IMR-90 (cell line): ENCODE results near the gene TESK2. TPM values are rescaled to one million over a fixed set of nuclear protein-coding genes. Genes with fewer than 3 reads are reported as not detected.

Experiments
- ATAC-seq: fragments of 200-7000 bp; cut with Tn5 transposase; 2 replicates; pipeline ENCODE4 v1.9.1; 2020; ENCODE audit warnings: low read depth, mild to moderate bottlenecking, moderate library complexity
- BruUV-seq: library from RNA; stranded (reverse); fragments of 400-500 nt; replicated peaks from 2 replicates; lab custom pipeline; 2021; lab: Mats Ljungman, UMichigan
- CTCF ChIA-PET: fragments of 300-600 bp; formaldehyde crosslinking; extraction: SDS; loops from one replicate; lab custom pipeline; 2021; ENCODE audit warnings: antibody characterized with exemption; lab: Yijun Ruan, JAX
- POLR2A ChIA-PET: fragments of 300-600 bp; sonication (Branson Sonifier 250); formaldehyde crosslinking; loops from one replicate; lab custom pipeline; 2022; ENCODE audit warnings: antibody characterized with exemption; ENCODE audit not compliant: unreplicated experiment; lab: Charles Lee
- DNase-seq: peaks from one replicate; pipeline ENCODE4 v3.0.0; 2013
- H2AFZ ChIP-seq: replicated peaks from 2 replicates; pipeline ENCODE3; 2013; ENCODE audit warnings: low read length, mild to moderate bottlenecking; ENCODE audit not compliant: poor library complexity
- H2AK5ac ChIP-seq: 2 replicates; pipeline ENCODE4 v1.6.1; 2013; ENCODE audit warnings: low read depth, low read length, inconsistent platforms
- H2AK9ac ChIP-seq: replicated peaks from 2 replicates; pipeline ENCODE3; 2013; ENCODE audit warnings: mild to moderate bottlenecking, low read depth, low read length, moderate library complexity; ENCODE audit not compliant: poor library complexity
- H2BK120ac ChIP-seq: 2 replicates; pipeline ENCODE4 v1.6.1; 2013; ENCODE audit warnings: low read depth, low read length, inconsistent platforms
- H2BK15ac ChIP-seq: 3 replicates; pipeline ENCODE4 v1.6.1; 2013; ENCODE audit warnings: low read depth, low read length, inconsistent platforms
- H2BK20ac ChIP-seq: 2 replicates; pipeline ENCODE4 v1.6.1; 2013; ENCODE audit warnings: low read depth, mild to moderate bottlenecking, inconsistent platforms, low read length, moderate library complexity
- H2BK5ac ChIP-seq: 2 replicates; pipeline ENCODE4 v1.6.1; 2013; ENCODE audit warnings: mild to moderate bottlenecking, low read depth, low read length, inconsistent platforms; ENCODE audit not compliant: poor library complexity, severe bottlenecking
- H3K14ac ChIP-seq: replicated peaks from 2 replicates; pipeline ENCODE4 v1.6.1; 2013; ENCODE audit warnings: low read depth, low read length, inconsistent platforms
- H3K18ac ChIP-seq: 2 replicates; pipeline ENCODE4 v1.6.1; 2013; ENCODE audit warnings: low read depth, low read length, control low read depth
- H3K23ac ChIP-seq: 2 replicates; pipeline ENCODE4 v1.6.1; 2013; ENCODE audit warnings: low read depth, low read length, inconsistent platforms
- H3K27ac ChIP-seq: 2 replicates; pipeline ENCODE4 v1.5.1; 2013; ENCODE audit warnings: mild to moderate bottlenecking, control low read depth, low read length; ENCODE audit not compliant: insufficient read depth
- H3K27me3 ChIP-seq: 2 replicates; pipeline ENCODE4 v1.6.1; 2013; ENCODE audit warnings: low read length; ENCODE audit not compliant: control insufficient read depth, insufficient read depth
- H3K36me3 ChIP-seq: 2 replicates; pipeline ENCODE4 v1.6.1; 2013; ENCODE audit warnings: low read length, mixed read lengths; ENCODE audit not compliant: control insufficient read depth, insufficient read depth
- H3K4ac ChIP-seq: 2 replicates; pipeline ENCODE4 v1.6.1; 2013; ENCODE audit warnings: low read depth, low read length, inconsistent platforms
- H3K4me1 ChIP-seq: 2 replicates; pipeline ENCODE4 v1.6.1; 2013; ENCODE audit warnings: low read length, mixed read lengths; ENCODE audit not compliant: control insufficient read depth, insufficient read depth
- H3K4me2 ChIP-seq: 2 replicates; pipeline ENCODE4 v1.6.1; 2013; ENCODE audit warnings: low read depth, mild to moderate bottlenecking, control low read depth, low read length, moderate library complexity
- H3K4me3 ChIP-seq: 2 replicates; pipeline ENCODE4 v1.5.1; 2013; ENCODE audit warnings: low read depth, mild to moderate bottlenecking, control low read depth, low read length, moderate library complexity; ENCODE audit not compliant: insufficient read depth
- H3K56ac ChIP-seq: 2 replicates; pipeline ENCODE4 v1.6.1; 2013; ENCODE audit warnings: low read length, inconsistent platforms; ENCODE audit not compliant: insufficient read depth; ENCODE audit errors: extremely low read depth
- H3K79me1 ChIP-seq, 2 experiments: 2 replicates each; pipeline ENCODE4 v1.6.1; 2013; ENCODE audit warnings: low read length in 2 of 2, inconsistent platforms in 1 of 2, low read depth in 1 of 2
- H3K9ac ChIP-seq: 2 replicates; pipeline ENCODE4 v1.6.1; 2013; ENCODE audit warnings: low read depth, low read length, control low read depth
- H3K9me1 ChIP-seq: 2 replicates; pipeline ENCODE4 v1.6.1; 2013; ENCODE audit warnings: low read length, inconsistent platforms; ENCODE audit not compliant: insufficient read depth
- H3K9me3 ChIP-seq: 2 replicates; pipeline ENCODE4 v1.6.1; 2013; ENCODE audit warnings: low read length; ENCODE audit not compliant: control insufficient read depth, insufficient read depth
- H4K20me1 ChIP-seq: 2 replicates; pipeline ENCODE4 v1.6.1; 2013; ENCODE audit warnings: low read length, inconsistent platforms; ENCODE audit not compliant: insufficient read depth
- H4K5ac ChIP-seq: 2 replicates; pipeline ENCODE4 v1.6.1; 2013; ENCODE audit warnings: mild to moderate bottlenecking, low read depth, low read length, control low read depth
- H4K8ac ChIP-seq, 2 experiments: 2 replicates each; pipeline ENCODE4 v1.6.1; 2013; ENCODE audit warnings: low read depth in 2 of 2, low read length in 2 of 2, control low read depth in 1 of 2, inconsistent platforms in 1 of 2
- H4K91ac ChIP-seq: 2 replicates; pipeline ENCODE4 v1.6.1; 2013; ENCODE audit warnings: low read depth, low read length, inconsistent platforms; ENCODE audit not compliant: insufficient read depth
- MAFK ChIP-seq: IDR thresholded peaks from 2 replicates; pipeline ENCODE4 v1.6.1; 2012; ENCODE audit warnings: low read depth, low read length, improper control_type of control experiment
- NFE2L2 ChIP-seq: fragments of 150-350 bp; IDR thresholded peaks from 2 replicates; pipeline ENCODE4 v1.6.1; 2016; ENCODE audit warnings: low read depth, mild to moderate bottlenecking, low read length
- POLR2A ChIP-seq: IDR thresholded peaks from 2 replicates; pipeline ENCODE4 v1.6.1; 2012; ENCODE audit warnings: mild to moderate bottlenecking, low read depth, low read length
- RCOR1 ChIP-seq: IDR thresholded peaks from 2 replicates; pipeline ENCODE4 v1.6.1; 2012; ENCODE audit warnings: mild to moderate bottlenecking, low read length, improper control_type of control experiment; ENCODE audit not compliant: insufficient replicate concordance
- SMC3 ChIP-seq: fragments of 150-350 bp; IDR thresholded peaks from 2 replicates; pipeline ENCODE4 v1.6.1; 2016; ENCODE audit warnings: low read depth, mild to moderate bottlenecking, antibody characterized with exemption, low read length, moderate library complexity
- WGBS, 2 experiments: methylation state at CpG; one replicate each; pipeline versions ENCODE4 v1.1.5 to v1.1.7; 2013; ENCODE audit warnings: missing lambda C conversion rate in 2 of 2; ENCODE audit not compliant: insufficient read length in 1 of 2; ENCODE audit errors: extremely low coverage in 2 of 2; 5-methylcytosine and 5-hydroxymethylcytosine counted together
- dilution Hi-C: fragments of 300-500 bp; cut with HindIII; formaldehyde crosslinking; loops from one replicate; pipeline ENCODE4 v1.14.3; 2018; ENCODE audit warnings: low sequenced_read_pairs; ENCODE audit not compliant: unreplicated experiment
- in situ Hi-C: fragments of 300-500 bp; cut with MboI; formaldehyde crosslinking; loops from 3 replicates; pipeline ENCODE4 v1.14.3; 2019; ENCODE audit warnings: low sequenced_read_pairs, inconsistent platforms, mixed read lengths
- intact Hi-C: fragments of 100-400 bp; cut with micrococcal nuclease; formaldehyde crosslinking; loops from 2 replicates; pipeline ENCODE4 v1.10.0; 2022
- polyA plus RNA-seq, 3 experiments: library from polyadenylated mRNA; depleted of rRNA; stranded (reverse); fragments of >200 nt; gene quantifications; 2 replicates each; pipeline ENCODE4 v1.2.3, GENCODE V29; 2012; ENCODE audit warnings: low replicate concordance in 1 of 3
- total RNA-seq: library from RNA; depleted of rRNA; stranded (reverse); fragments of >200 nt; gene quantifications from 2 replicates; pipeline ENCODE4 v1.2.3, GENCODE V29; 2012

Gene TESK2
- total and polyA plus RNA-seq, 2 of the 4 experiments (the other 2 are of a cell fraction) = 0.90 to 1.3 TPM

DNA sequence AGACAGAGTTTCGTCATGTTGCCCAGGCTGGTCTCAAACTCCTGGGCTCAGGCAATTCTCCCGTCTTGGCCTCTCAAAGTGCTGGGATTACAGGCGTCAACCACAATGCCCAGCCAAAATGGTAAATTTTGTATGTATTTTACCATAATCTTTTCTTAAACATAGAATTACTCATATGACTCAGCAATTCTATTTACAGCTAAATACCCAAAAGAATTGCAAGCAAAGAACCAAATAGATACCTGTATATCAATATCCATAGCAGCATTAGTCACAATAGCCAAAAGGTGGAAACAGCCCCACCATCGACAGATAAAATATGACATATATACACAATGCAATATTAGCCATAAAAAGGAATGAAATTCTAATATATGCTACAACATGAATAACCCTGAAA is 36.5 kb downstream of the TESK2 start:
- no TSS peak for BruUV-seq
- H4K8ac ChIP-seq = no peak overlapping the region
- H2BK20ac ChIP-seq = no peak overlapping the region
- peak overlapping the region; percentile 6; the same call in 1 of the 2 replicates for H3K18ac ChIP-seq
- no peak overlapping the region for H2AFZ ChIP-seq
- H3K9me1 ChIP-seq = no peaks in the 10 kb centered on the region
- in situ Hi-C loops = no loop called here
- no peak overlapping the region for H2AK5ac ChIP-seq
- intact Hi-C loops = no loop called here
- H4K5ac ChIP-seq = no peak overlapping the region; the same call in 1 of the 2 replicates
- no peak for DNase-seq
- H3K36me3 ChIP-seq = no peaks in the 10 kb centered on the region
- TF ChIP-seq POLR2A (no peak), NFE2L2 (peak; percentile 81), MAFK (peak; percentile 42), RCOR1 (no peak), SMC3 (no peak)
- dilution Hi-C loops = no loop called here
- CTCF ChIA-PET = no interaction called here
- H4K20me1 ChIP-seq = no peaks in the 10 kb centered on the region
- no peak overlapping the region for H3K4me3 ChIP-seq
- H3K79me1 ChIP-seq = no peaks in the 10 kb centered on the region
- WGBS, 2 experiments = no CpG with 5 or more reads among the region's 4 CpGs
- H3K56ac ChIP-seq = no peak overlapping the region
- H2BK5ac ChIP-seq = no peak overlapping the region
- H2BK15ac ChIP-seq = no peak overlapping the region
- no peak overlapping the region for H2AK9ac ChIP-seq
- POLR2A ChIA-PET = no interaction called here
- H3K23ac ChIP-seq = no peak overlapping the region
- no peak overlapping the region for H2BK120ac ChIP-seq
- no peaks in the 10 kb centered on the region for H3K9me3 ChIP-seq
- peaks cover 2% of the 10 kb centered on the region; the same call in 1 of the 2 replicates for H3K4me1 ChIP-seq
- no peak overlapping the region for H4K91ac ChIP-seq
- no peaks in the 10 kb centered on the region for H3K27me3 ChIP-seq
- no peak for ATAC-seq
- no peak overlapping the region for H3K14ac ChIP-seq
- H3K9ac ChIP-seq = no peak overlapping the region
- no peak overlapping the region for H3K4ac ChIP-seq
- H3K27ac ChIP-seq = no peak overlapping the region
- H3K4me2 ChIP-seq = no peak overlapping the region
